Measurements from ENCODE around the gene CCDC150. TPM values are rescaled to one million over a fixed set of nuclear protein-coding genes. Genes with fewer than 3 reads are reported as not detected.

Gene CCDC150
- total RNA-seq, 1 donor from 2014 or later: 4.4 TPM

GRCh38 chr2:196652869-196653268 is 13.4 kb downstream of the CCDC150 start:
- Histone ChIP-seq H3K27me3 (ENCODE audit: insufficient read depth, low read length) (no peaks in the 10 kb centered on the region), H3K4me3 (ENCODE audit: insufficient read depth, low read depth, low read length) (no peak overlapping the region), H3K27ac (ENCODE audit: low read depth, low read length) (no peak overlapping the region), H3K9ac (ENCODE audit: low read length) (no peak overlapping the region), H2AFZ (ENCODE audit: low read depth, low read length) (no peak overlapping the region), H3K4me2 (ENCODE audit: low read length) (no peak overlapping the region), H3K9me3 (ENCODE audit: insufficient read depth, low read depth, low read length) (peaks cover 19% of the 10 kb centered on the region), H4K20me1 (ENCODE audit: insufficient read depth, low read length) (no peaks in the 10 kb centered on the region), H3K79me2 (ENCODE audit: insufficient read depth, low read length) (peaks cover 23% of the 10 kb centered on the region), H3K4me1 (ENCODE audit: insufficient read depth, low read length) (no peaks in the 10 kb centered on the region), H3K36me3 (ENCODE audit: insufficient read depth, low read length) (peaks cover 4% of the 10 kb centered on the region)
- H3K36me3 Mint-ChIP-seq (ENCODE audit: low read depth, unreplicated experiment): peaks cover 14% of the 10 kb centered on the region
- no peak overlapping the region for H3K27ac Mint-ChIP-seq (ENCODE audit: unreplicated experiment)
- H3K9me3 Mint-ChIP-seq (ENCODE audit: unreplicated experiment): peaks cover 43% of the 10 kb centered on the region
- TF ChIP-seq CTCF (IDR thresholded peaks at IDR 0.05; ENCODE audit: insufficient read depth, low read depth, low read length) (no peak), EZH2 (IDR thresholded peaks at IDR 0.05; ENCODE audit: insufficient read depth, low read length) (no peak)
- no peak overlapping the region for H3K4me3 Mint-ChIP-seq (ENCODE audit: unreplicated experiment)
- DNase-seq (ENCODE audit: low read depth) (no peak), FAIRE-seq (no peak)
- no peaks in the 10 kb centered on the region for H3K4me1 Mint-ChIP-seq (ENCODE audit: low read depth, unreplicated experiment)
- no peaks in the 10 kb centered on the region for H3K27me3 Mint-ChIP-seq (ENCODE audit: low read depth, unreplicated experiment)

DNA sequence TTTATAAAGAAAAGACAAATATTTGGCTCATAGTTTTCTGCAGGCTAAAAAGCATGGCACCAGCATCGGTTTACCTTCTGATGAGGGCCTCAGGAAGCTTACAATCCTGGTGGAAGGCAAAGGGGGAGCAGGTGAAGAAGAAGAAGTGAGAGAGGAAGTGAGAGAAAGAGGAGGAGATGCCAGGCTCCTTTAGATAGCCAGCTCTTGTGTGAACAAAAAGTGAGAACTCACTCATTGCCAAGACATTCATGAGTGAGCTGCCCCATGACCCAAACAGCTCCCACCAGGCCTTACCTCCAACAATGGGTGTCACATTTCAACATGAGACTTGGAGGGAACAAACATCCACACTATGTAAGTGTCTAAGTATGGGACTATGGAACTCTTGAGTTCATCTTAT is 14.3 kb downstream of the CCDC150 start:
- Histone ChIP-seq H3K4me3 (ENCODE audit: insufficient read depth, low read depth, low read length) (no peak overlapping the region), H3K9ac (ENCODE audit: low read length) (no peak overlapping the region), H4K20me1 (ENCODE audit: insufficient read depth, low read length) (no peaks in the 10 kb centered on the region), H2AFZ (ENCODE audit: low read depth, low read length) (no peak overlapping the region), H3K27ac (ENCODE audit: low read depth, low read length) (no peak overlapping the region), H3K4me2 (ENCODE audit: low read length) (no peak overlapping the region), H3K36me3 (ENCODE audit: insufficient read depth, low read length) (peaks cover 4% of the 10 kb centered on the region), H3K9me3 (ENCODE audit: insufficient read depth, low read depth, low read length) (peaks cover 19% of the 10 kb centered on the region), H3K27me3 (ENCODE audit: insufficient read depth, low read length) (no peaks in the 10 kb centered on the region), H3K79me2 (ENCODE audit: insufficient read depth, low read length) (peaks cover 23% of the 10 kb centered on the region), H3K4me1 (ENCODE audit: insufficient read depth, low read length) (no peaks in the 10 kb centered on the region)
- no peaks in the 10 kb centered on the region for H3K4me1 Mint-ChIP-seq (ENCODE audit: low read depth, unreplicated experiment)
- H3K4me3 Mint-ChIP-seq (ENCODE audit: unreplicated experiment): no peak overlapping the region
- no peaks in the 10 kb centered on the region for H3K27me3 Mint-ChIP-seq (ENCODE audit: low read depth, unreplicated experiment)
- DNase-seq (ENCODE audit: low read depth) (no peak), FAIRE-seq (no peak)
- H3K27ac Mint-ChIP-seq (ENCODE audit: unreplicated experiment): no peak overlapping the region
- TF ChIP-seq CTCF (IDR thresholded peaks at IDR 0.05; ENCODE audit: insufficient read depth, low read depth, low read length) (no peak), EZH2 (IDR thresholded peaks at IDR 0.05; ENCODE audit: insufficient read depth, low read length) (no peak)
- H3K9me3 Mint-ChIP-seq (ENCODE audit: unreplicated experiment): peaks cover 38% of the 10 kb centered on the region
- peaks cover 14% of the 10 kb centered on the region for H3K36me3 Mint-ChIP-seq (ENCODE audit: low read depth, unreplicated experiment)

DNA sequence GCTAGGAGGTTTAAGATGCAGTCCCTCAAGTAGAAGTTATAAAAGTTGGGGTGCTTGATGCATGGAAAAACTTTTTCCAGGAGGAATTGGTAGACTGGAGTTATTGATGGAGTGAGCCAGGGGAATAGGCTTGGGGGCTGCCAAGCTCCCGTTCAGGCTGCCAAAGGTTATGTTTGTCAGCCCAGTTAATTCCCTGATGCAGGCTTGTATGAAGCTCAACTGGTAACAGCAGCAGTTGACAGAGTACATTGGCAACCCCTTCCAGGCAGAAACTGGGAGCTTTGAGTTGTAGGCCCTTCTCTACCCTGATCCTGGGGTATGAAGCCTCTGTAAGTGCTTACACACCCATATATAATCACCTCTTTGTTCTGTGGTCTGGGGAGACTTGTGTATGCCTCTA is 16.2 kb downstream of the CCDC150 start:
- H3K36me3 Mint-ChIP-seq (ENCODE audit: low read depth, unreplicated experiment): peaks cover 11% of the 10 kb centered on the region

More for the DNA sequence above, 16.2 kb downstream of the CCDC150 start:
- H3K27ac ChIP-seq (ENCODE audit: low read depth, low read length): no peak overlapping the region
- H3K27me3 ChIP-seq (ENCODE audit: insufficient read depth, low read length): no peaks in the 10 kb centered on the region
- H3K36me3 ChIP-seq (ENCODE audit: insufficient read depth, low read length): peaks cover 4% of the 10 kb centered on the region
- H2AFZ ChIP-seq (ENCODE audit: low read depth, low read length): no peak overlapping the region
- FAIRE-seq (no peak), DNase-seq (ENCODE audit: low read depth) (no peak)
- H3K27ac Mint-ChIP-seq (ENCODE audit: unreplicated experiment): no peak overlapping the region
- H4K20me1 ChIP-seq (ENCODE audit: insufficient read depth, low read length): no peaks in the 10 kb centered on the region
- no peak overlapping the region for H3K4me3 ChIP-seq (ENCODE audit: insufficient read depth, low read depth, low read length)
- H3K27me3 Mint-ChIP-seq (ENCODE audit: low read depth, unreplicated experiment): no peaks in the 10 kb centered on the region
- peaks cover 23% of the 10 kb centered on the region for H3K9me3 Mint-ChIP-seq (ENCODE audit: unreplicated experiment)
- H3K4me2 ChIP-seq (ENCODE audit: low read length): no peak overlapping the region
- peaks cover 19% of the 10 kb centered on the region for H3K9me3 ChIP-seq (ENCODE audit: insufficient read depth, low read depth, low read length)
- H3K4me3 Mint-ChIP-seq (ENCODE audit: unreplicated experiment): no peak overlapping the region
- peaks cover 17% of the 10 kb centered on the region for H3K79me2 ChIP-seq (ENCODE audit: insufficient read depth, low read length)
- no peak overlapping the region for H3K9ac ChIP-seq (ENCODE audit: low read length)
- H3K4me1 Mint-ChIP-seq (ENCODE audit: low read depth, unreplicated experiment): no peaks in the 10 kb centered on the region
- TF ChIP-seq CTCF (IDR thresholded peaks at IDR 0.05; ENCODE audit: insufficient read depth, low read depth, low read length): no peak
- no peak for TF ChIP-seq EZH2 (IDR thresholded peaks at IDR 0.05; ENCODE audit: insufficient read depth, low read length)
- peaks cover 3% of the 10 kb centered on the region for H3K4me1 ChIP-seq (ENCODE audit: insufficient read depth, low read length)
